ENCODE results near the gene CXCL16. TPM values are rescaled to one million over a fixed set of nuclear protein-coding genes. Genes with fewer than 3 reads are reported as not detected.
"Not testable (repeated sequence)": the region's sequence is repeated elsewhere in the genome, so short reads cannot be mapped to it uniquely, and the experiment has no call there.

Gene CXCL16
- total RNA-seq, 1 donor from 2014 or later = 2.7 TPM

GRCh38 chr17:4709794-4710692 lies 29.7 kb downstream of the CXCL16 start, which contains the start of gene ARRB2:
Gene ARRB2 (plus strand): TSS chr17:4710632. CDS start chr17:4710722, 90 bp downstream.
- peak; percentile 97 for ATAC-seq (ENCODE audit: poor library complexity)

GRCh38 chr17:4708436-4708835 lies 31.3 kb downstream of the CXCL16 start:
- intact Hi-C loops (cut with DNase I) = no loop called here
- ATAC-seq (ENCODE audit: poor library complexity) (no peak), DNase-seq (no peak)

More at GRCh38 chr17:4709794-4710692, 29.7 kb downstream of the CXCL16 start, which contains the start of gene ARRB2:
- DNase-seq = peak; percentile 99
- intact Hi-C loops (cut with DNase I) = no loop called here

GRCh38 chr17:4706121-4706520 lies 33.6 kb downstream of the CXCL16 start:
- ATAC-seq (ENCODE audit: poor library complexity) (no peak), DNase-seq (no peak)
- intact Hi-C loops (cut with DNase I) = no loop called here

GRCh38 chr17:4704991-4705390 lies 34.7 kb downstream of the CXCL16 start:
- ATAC-seq (ENCODE audit: poor library complexity) (no peak), DNase-seq (no peak)
- intact Hi-C loops (cut with DNase I) = no loop called here

GRCh38 chr17:4704574-4704907 lies 35.2 kb downstream of the CXCL16 start:
- DNase-seq; intact Hi-C loops (cut with DNase I); ATAC-seq (ENCODE audit: poor library complexity): not testable (repeated sequence)

GRCh38 chr17:4703330-4703691 lies 36.4 kb downstream of the CXCL16 start:
- ATAC-seq (ENCODE audit: poor library complexity) = no peak
- no peak for DNase-seq
- intact Hi-C loops (cut with DNase I) = no loop called here

- no peak for DNase-seq
- intact Hi-C loops (cut with DNase I) = no loop called here
Observed at GRCh38 chr17:4701116-4701515, 38.6 kb downstream of the CXCL16 start.

GRCh38 chr17:4699401-4700056 lies 40.2 kb downstream of the CXCL16 start:
- intact Hi-C loops (cut with DNase I); ATAC-seq (ENCODE audit: poor library complexity); DNase-seq: not testable (repeated sequence)

More at GRCh38 chr17:4701116-4701515, 38.6 kb downstream of the CXCL16 start:
- no peak for ATAC-seq (ENCODE audit: poor library complexity)

- intact Hi-C loops (cut with DNase I) = no loop called here
- DNase-seq (no peak), ATAC-seq (ENCODE audit: poor library complexity) (no peak)
Observed at GRCh38 chr17:4696437-4696805, 43.3 kb downstream of the CXCL16 start.

- no peak for ATAC-seq (ENCODE audit: poor library complexity)
Observed at GRCh38 chr17:4693416-4693815, 46.3 kb downstream of the CXCL16 start.

GRCh38 chr17:4691686-4692085 lies 48.0 kb downstream of the CXCL16 start:
- intact Hi-C loops (cut with DNase I) = no loop called here
- DNase-seq = no peak
- ATAC-seq (ENCODE audit: poor library complexity) = no peak

More at GRCh38 chr17:4693416-4693815, 46.3 kb downstream of the CXCL16 start:
- intact Hi-C loops (cut with DNase I) = no loop called here
- no peak for DNase-seq

- DNase-seq = no peak
- ATAC-seq (ENCODE audit: poor library complexity) = no peak
- intact Hi-C loops (cut with DNase I) = no loop called here
Observed at GRCh38 chr17:4690745-4691144, 49.0 kb downstream of the CXCL16 start.

GRCh38 chr17:4689872-4690271 lies 49.9 kb downstream of the CXCL16 start:
- DNase-seq; ATAC-seq (ENCODE audit: poor library complexity); intact Hi-C loops (cut with DNase I): not testable (repeated sequence)

- DNase-seq; intact Hi-C loops (cut with DNase I): not testable (repeated sequence)
- peak; percentile 81 for ATAC-seq (ENCODE audit: poor library complexity)
Observed at GRCh38 chr17:4683739-4684138, 56.0 kb downstream of the CXCL16 start.

Other genes starting within 250 kb of the CXCL16 start
- 10.4 TPM for gene SPNS2, start 241.0 kb downstream of the CXCL16 start, total RNA-seq
- gene MYBBP1A, start 184.5 kb downstream of the CXCL16 start, total RNA-seq = 18.8 TPM
- not detected for gene GGT6, start 179.4 kb downstream of the CXCL16 start, total RNA-seq
- gene SMTNL2, start 155.4 kb downstream of the CXCL16 start, total RNA-seq = 40.4 TPM
- gene ALOX15, start 98.2 kb downstream of the CXCL16 start, total RNA-seq = not detected
- gene PELP1, start 35.8 kb downstream of the CXCL16 start, total RNA-seq = 39.3 TPM
- gene ARRB2, start 29.3 kb downstream of the CXCL16 start, total RNA-seq = 23.4 TPM
- 18.0 TPM for gene MED11, start 8.5 kb downstream of the CXCL16 start, total RNA-seq
- not detected for gene ZMYND15, start 95 bp downstream of the CXCL16 start, total RNA-seq
- not detected for gene TM4SF5, start 32.0 kb upstream of the CXCL16 start, total RNA-seq
- 0.62 TPM for gene VMO1, start 46.4 kb upstream of the CXCL16 start, total RNA-seq
- gene GLTPD2, start 49.0 kb upstream of the CXCL16 start, total RNA-seq = not detected
- gene PSMB6, start 56.2 kb upstream of the CXCL16 start, total RNA-seq = 214 TPM
- 13.6 TPM for gene PLD2, start 67.2 kb upstream of the CXCL16 start, total RNA-seq
- 47.6 TPM for gene MINK1, start 93.4 kb upstream of the CXCL16 start, total RNA-seq
- 0.51 TPM for gene C17orf107, start 159.6 kb upstream of the CXCL16 start, total RNA-seq
- gene CHRNE, start 163.2 kb upstream of the CXCL16 start, total RNA-seq = 0.30 TPM
- gene GP1BA, start 192.3 kb upstream of the CXCL16 start, total RNA-seq = not detected
- gene SLC25A11, start 200.1 kb upstream of the CXCL16 start, total RNA-seq = 208 TPM
- gene RNF167, start 200.3 kb upstream of the CXCL16 start, total RNA-seq = 85.8 TPM
- gene PFN1, start 208.6 kb upstream of the CXCL16 start, total RNA-seq = 179 TPM
- 534 TPM for gene ENO3, start 211.2 kb upstream of the CXCL16 start, total RNA-seq
- 158 TPM for gene SPAG7, start 227.9 kb upstream of the CXCL16 start, total RNA-seq
- gene CAMTA2, start 247.7 kb upstream of the CXCL16 start, total RNA-seq = 29.4 TPM

Data from Right ventricle myocardium superior (tissue), 1 donor.